OCI-LY3 (cell line): ENCODE data around the gene TJP1.

ENCODE experiments used
- H2AFZ ChIP-seq: fragments of 200-600, 300-600 bp; shearing (Covaris generic); 2 replicates; pipeline ENCODE4 v1.6.0; 2014; ENCODE audit warnings: antibody characterized with exemption, low read depth, low read length
- H3K27ac ChIP-seq: fragments of 200-600, 300-600 bp; sonication (generic); 2 replicates; pipeline ENCODE4 v1.5.1; 2014; ENCODE audit warnings: mild to moderate bottlenecking, low read length, moderate library complexity, mixed read lengths
- H3K27me3 ChIP-seq: fragments of 200-600, 300-600 bp; sonication (generic); 2 replicates; pipeline ENCODE4 v1.6.1; 2014; ENCODE audit warnings: low read depth, low read length, mixed read lengths
- H3K36me3 ChIP-seq: fragments of 200-600, 300-600 bp; sonication (generic); replicated peaks from 2 replicates; pipeline ENCODE3; 2014; ENCODE audit warnings: low read depth, low read length, mixed read lengths
- H3K4me1 ChIP-seq: fragments of 300-600, 200-600 bp; sonication (generic); 2 replicates; pipeline ENCODE4 v1.6.1; 2014; ENCODE audit warnings: low read length, mixed read lengths
- H3K4me2 ChIP-seq: fragments of 200-600, 300-600 bp; sonication (generic); 2 replicates; pipeline ENCODE4 v1.6.1; 2014; ENCODE audit warnings: low read length, mixed read lengths
- H3K4me3 ChIP-seq: fragments of 300-600, 200-600 bp; sonication (generic); 2 replicates; pipeline ENCODE4 v1.5.1; 2014; ENCODE audit warnings: antibody characterized with exemption, mild to moderate bottlenecking, low read length, moderate library complexity
- H3K79me2 ChIP-seq: fragments of 300-600, 200-600 bp; shearing (Covaris generic); 2 replicates; pipeline ENCODE4 v1.6.1; 2014; ENCODE audit warnings: mild to moderate bottlenecking, low read length, mixed read lengths
- H3K9ac ChIP-seq: fragments of 300-600, 200-600 bp; shearing (Covaris generic); 2 replicates; pipeline ENCODE4 v1.6.0; 2014; ENCODE audit warnings: mild to moderate bottlenecking, low read length, moderate library complexity
- H3K9me3 ChIP-seq: fragments of 200-600, 300-600 bp; shearing (Covaris generic); 2 replicates; pipeline ENCODE4 v1.6.1; 2014; ENCODE audit warnings: low read length, mixed read lengths; ENCODE audit not compliant: insufficient read depth
- H4K20me1 ChIP-seq: fragments of 200-600, 300-600 bp; sonication (generic); 2 replicates; pipeline ENCODE4 v1.6.1; 2016; ENCODE audit warnings: low read length, mixed read lengths; ENCODE audit not compliant: insufficient read depth
- CTCF ChIP-seq: fragments of 200-600, 300-600 bp; sonication (generic); IDR thresholded peaks from 2 replicates; pipeline ENCODE4 v1.5.1; 2014; ENCODE audit warnings: antibody characterized with exemption, low read length, low read depth
- EZH2phosphoT487 ChIP-seq: fragments of 200-600 bp; shearing (Covaris generic); IDR thresholded peaks from 2 replicates; pipeline ENCODE4 v1.6.1; 2018; ENCODE audit warnings: antibody characterized with exemption, mixed run types, low read depth

The TJP1 gene

GRCh38 chr15:29840054-29840453 is 17.8 kb upstream of the TJP1 start:
- Histone ChIP-seq H3K4me3 (no peak overlapping the region), H3K9ac (no peak overlapping the region), H2AFZ (no peak overlapping the region), H3K4me2 (no peak overlapping the region), H3K27me3 (peaks cover 20% of the 10 kb centered on the region), H4K20me1 (no peaks in the 10 kb centered on the region), H3K27ac (no peak overlapping the region), H3K9me3 (no peaks in the 10 kb centered on the region), H3K36me3 (no peaks in the 10 kb centered on the region), H3K4me1 (no peaks in the 10 kb centered on the region), H3K79me2 (no peaks in the 10 kb centered on the region)
- TF ChIP-seq CTCF (no peak), EZH2phosphoT487 (no peak)

- H4K20me1 ChIP-seq, result no peaks in the 10 kb centered on the region
- peaks cover 20% of the 10 kb centered on the region for H3K27me3 ChIP-seq
- H2AFZ ChIP-seq, result no peak overlapping the region
- no peak overlapping the region for H3K4me2 ChIP-seq
- no peaks in the 10 kb centered on the region for H3K36me3 ChIP-seq
- no peaks in the 10 kb centered on the region for H3K9me3 ChIP-seq
- H3K4me1 ChIP-seq, result no peaks in the 10 kb centered on the region
- H3K79me2 ChIP-seq, result no peaks in the 10 kb centered on the region
- H3K27ac ChIP-seq, result no peak overlapping the region
- TF ChIP-seq CTCF (no peak), EZH2phosphoT487 (no peak)
- no peak overlapping the region for H3K4me3 ChIP-seq
- H3K9ac ChIP-seq, result no peak overlapping the region
Observed at GRCh38 chr15:29838352-29839010, 16.2 kb upstream of the TJP1 start.

- H3K27me3 ChIP-seq, result peaks cover 23% of the 10 kb centered on the region
- H3K36me3 ChIP-seq, result no peaks in the 10 kb centered on the region
- H3K4me3 ChIP-seq, result no peak overlapping the region
- TF ChIP-seq EZH2phosphoT487, result no peak
- TF ChIP-seq CTCF, result no peak
- no peak overlapping the region for H3K4me2 ChIP-seq
- H2AFZ ChIP-seq, result no peak overlapping the region
- H3K4me1 ChIP-seq, result no peaks in the 10 kb centered on the region
- no peak overlapping the region for H3K9ac ChIP-seq
- H3K79me2 ChIP-seq, result no peaks in the 10 kb centered on the region
- no peaks in the 10 kb centered on the region for H3K9me3 ChIP-seq
- no peaks in the 10 kb centered on the region for H4K20me1 ChIP-seq
- H3K27ac ChIP-seq, result no peak overlapping the region
Observed at GRCh38 chr15:29835301-29835700, 13.0 kb upstream of the TJP1 start.

- Histone ChIP-seq H3K9me3 (no peaks in the 10 kb centered on the region), H3K4me1 (no peaks in the 10 kb centered on the region), H2AFZ (no peak overlapping the region), H3K27ac (no peak overlapping the region), H3K27me3 (peaks cover 42% of the 10 kb centered on the region), H3K79me2 (no peaks in the 10 kb centered on the region), H3K36me3 (no peaks in the 10 kb centered on the region), H3K9ac (no peak overlapping the region), H3K4me2 (no peak overlapping the region), H3K4me3 (no peak overlapping the region), H4K20me1 (no peaks in the 10 kb centered on the region)
- TF ChIP-seq CTCF (no peak), EZH2phosphoT487 (no peak)
Observed at GRCh38 chr15:29832709-29833108, 10.4 kb upstream of the TJP1 start.
